OCI-LY3 (cell line): ENCODE measurements around the gene DPYD.

Experiments
- CTCF ChIP-seq: fragments of 200-600, 300-600 bp; sonication (generic); IDR thresholded peaks from 2 replicates; pipeline ENCODE4 v1.5.1; 2014; ENCODE audit warnings: antibody characterized with exemption, low read length, low read depth
- EZH2phosphoT487 ChIP-seq: fragments of 200-600 bp; shearing (Covaris generic); IDR thresholded peaks from 2 replicates; pipeline ENCODE4 v1.6.1; 2018; ENCODE audit warnings: antibody characterized with exemption, mixed run types, low read depth

DNA sequence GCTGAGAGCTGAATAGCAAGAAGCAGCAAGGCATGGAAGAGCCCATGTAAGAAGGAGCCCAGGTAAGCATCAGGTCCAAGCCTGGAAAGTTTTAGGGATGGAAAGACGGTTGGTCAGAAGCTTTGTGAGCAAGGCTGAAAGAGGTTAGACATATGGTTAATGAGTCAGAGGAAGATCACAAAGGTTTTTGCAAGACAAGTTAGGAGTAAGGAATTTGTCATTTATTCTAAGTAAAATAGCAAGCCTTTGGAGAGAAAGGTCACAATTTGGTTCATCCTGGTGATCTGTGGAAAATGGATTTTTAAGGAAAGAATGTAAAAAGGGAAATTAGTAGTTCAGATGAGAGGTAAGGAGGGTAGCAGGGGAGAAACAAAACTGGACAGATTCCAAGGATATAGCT is 106.7 kb downstream of the DPYD start:
- no peak for TF ChIP-seq CTCF
- TF ChIP-seq EZH2phosphoT487, result no peak
